HG02852 (cell line): ENCODE measurements around the gene PCDHB15.
"Not testable (repeated sequence)": the region's sequence is repeated elsewhere in the genome, so short reads cannot be mapped to it uniquely, and the experiment has no call there.

Experiments
- ATAC-seq: cut with Tn5 transposase; IDR thresholded peaks from one replicate; pipeline ENCODE4 v1.9.1; 2021; ENCODE audit warnings: mild to moderate bottlenecking, moderate library complexity; ENCODE audit not compliant: unreplicated experiment

Gene PCDHB15

DNA sequence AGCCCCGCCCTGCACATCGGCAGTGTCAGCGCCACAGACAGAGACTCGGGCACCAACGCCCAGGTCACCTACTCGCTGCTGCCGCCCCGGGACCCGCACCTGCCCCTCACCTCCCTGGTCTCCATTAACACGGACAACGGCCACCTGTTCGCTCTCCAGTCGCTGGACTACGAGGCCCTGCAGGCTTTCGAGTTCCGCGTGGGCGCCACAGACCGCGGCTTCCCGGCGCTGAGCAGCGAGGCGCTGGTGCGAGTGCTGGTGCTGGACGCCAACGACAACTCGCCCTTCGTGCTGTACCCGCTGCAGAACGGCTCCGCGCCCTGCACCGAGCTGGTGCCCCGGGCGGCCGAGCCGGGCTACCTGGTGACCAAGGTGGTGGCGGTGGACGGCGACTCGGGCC is 1.8 kb downstream of the PCDHB15 start:
- not testable (repeated sequence) for ATAC-seq

DNA sequence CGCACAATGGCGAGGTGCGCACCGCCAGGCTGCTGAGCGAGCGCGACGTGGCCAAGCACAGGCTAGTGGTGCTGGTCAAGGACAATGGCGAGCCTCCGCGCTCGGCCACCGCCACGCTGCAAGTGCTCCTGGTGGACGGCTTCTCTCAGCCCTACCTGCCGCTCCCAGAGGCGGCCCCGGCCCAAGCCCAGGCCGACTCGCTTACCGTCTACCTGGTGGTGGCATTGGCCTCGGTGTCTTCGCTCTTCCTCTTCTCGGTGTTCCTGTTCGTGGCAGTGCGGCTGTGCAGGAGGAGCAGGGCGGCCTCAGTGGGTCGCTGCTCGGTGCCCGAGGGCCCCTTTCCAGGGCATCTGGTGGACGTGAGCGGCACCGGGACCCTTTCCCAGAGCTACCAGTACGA is 2.2 kb downstream of the PCDHB15 start:
- not testable (repeated sequence) for ATAC-seq

- no peak for ATAC-seq
These were observed 5.4 kb downstream of the PCDHB15 start for GRCh38 chr5:141250576-141250975.

DNA sequence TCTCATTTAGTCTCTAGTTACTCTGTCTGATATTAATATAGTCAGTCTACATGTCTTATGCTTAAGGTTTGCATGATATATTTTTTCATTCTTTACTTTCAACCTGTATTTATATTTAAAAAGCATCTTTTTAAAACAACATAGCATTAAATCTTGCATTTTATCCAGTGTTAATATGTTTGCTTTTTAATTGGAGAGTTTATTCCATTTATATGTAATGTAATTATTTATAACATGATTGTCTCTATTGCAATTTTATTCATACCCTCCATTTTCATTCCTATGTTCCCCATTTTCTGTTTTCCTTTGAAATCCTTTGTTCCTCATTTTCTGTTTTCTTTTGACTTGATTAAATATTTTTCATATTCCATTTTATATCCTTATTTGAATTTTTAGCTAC is 13.3 kb downstream of the PCDHB15 start:
- ATAC-seq = no peak

GRCh38 chr5:141258948-141259347 is 13.8 kb downstream of the PCDHB15 start:
- ATAC-seq = no peak

DNA sequence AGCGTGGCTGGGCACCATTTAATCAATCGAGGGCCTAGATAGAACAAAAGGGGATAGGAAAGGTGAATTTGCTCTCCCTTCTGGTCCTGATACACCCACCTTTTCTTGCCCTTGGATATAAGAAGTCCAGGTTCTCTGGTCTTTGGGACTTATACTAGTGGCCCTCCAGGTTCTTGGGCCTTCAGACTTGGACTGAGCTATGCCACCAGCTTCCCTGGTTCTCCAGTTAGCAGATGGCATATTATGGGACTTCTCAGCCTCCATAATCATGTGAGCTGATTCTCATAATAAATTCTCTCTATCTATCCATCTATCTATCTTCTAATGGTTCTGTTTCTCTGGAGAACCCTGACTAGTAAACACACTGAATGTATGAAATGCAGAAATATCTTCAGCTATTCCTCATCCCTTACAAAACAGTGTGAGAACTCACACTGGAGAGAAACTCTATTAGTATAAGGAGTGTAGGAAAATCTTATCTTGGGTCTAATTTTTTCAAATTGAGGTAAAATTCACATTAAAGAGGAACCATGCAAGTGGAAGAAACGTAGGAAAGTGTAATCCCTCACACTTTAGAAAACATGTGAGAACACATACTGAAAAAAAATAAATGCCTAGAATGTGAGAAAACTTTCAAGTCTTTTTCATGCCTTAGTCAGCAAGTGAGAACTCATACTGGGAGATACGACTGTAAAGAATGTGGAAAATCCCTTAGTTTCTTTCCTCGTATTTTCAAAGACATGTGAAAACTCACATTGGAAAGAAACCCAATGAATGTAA is 15.5 kb downstream of the PCDHB15 start:
- no peak for ATAC-seq

DNA sequence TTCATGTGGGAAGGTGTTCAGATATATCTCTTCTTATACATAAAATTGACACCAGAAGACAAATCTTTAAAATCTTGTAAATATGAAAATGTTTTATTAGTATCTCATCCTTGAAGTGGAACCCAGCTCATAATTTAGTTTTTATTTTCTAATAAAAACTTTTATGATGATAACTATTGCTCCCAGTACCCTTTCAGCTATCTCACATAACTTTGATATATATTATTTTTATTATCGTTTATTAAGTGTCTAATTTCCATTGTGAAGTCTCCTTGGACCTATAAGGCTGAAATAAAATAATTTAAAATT is 16.0 kb downstream of the PCDHB15 start:
- no peak for ATAC-seq

DNA sequence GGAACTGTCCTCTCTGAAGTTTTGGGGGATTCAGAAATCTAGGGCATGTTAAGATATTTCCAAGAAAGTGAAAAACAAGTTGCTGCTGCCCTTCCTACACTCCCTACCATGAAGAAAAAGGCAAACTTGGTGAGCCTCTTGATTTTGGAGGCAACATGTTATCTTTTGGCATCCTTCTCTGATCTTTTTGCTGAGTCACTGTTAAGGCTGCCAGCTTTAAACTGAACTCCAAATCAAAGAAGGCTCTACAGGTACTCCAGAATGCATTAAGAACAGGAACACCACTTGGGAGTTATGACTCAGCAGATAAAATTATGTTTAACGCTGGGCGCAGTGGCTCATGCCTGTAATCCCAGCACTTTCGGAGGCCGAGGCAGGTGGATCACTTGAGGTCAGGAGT is 24.0 kb downstream of the PCDHB15 start:
- ATAC-seq = no peak

DNA sequence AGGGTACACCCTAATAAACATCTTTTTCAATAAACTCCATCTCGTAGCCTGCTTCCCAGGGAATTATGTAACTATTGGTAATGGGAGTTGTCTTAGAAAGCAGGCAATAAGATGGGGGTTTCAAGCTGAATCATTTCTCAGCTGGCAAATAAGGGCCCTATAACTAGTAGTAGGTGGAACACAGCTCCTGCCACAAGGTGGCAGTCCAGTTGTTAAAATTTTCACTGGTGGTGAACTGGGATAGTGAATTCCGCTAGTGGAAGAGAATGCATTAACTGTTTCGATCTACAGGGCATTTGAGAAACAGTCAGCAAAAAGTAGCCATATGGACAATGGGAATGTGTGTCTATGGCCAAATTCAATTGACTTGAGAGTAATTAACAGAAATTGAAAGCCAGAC is 27.7 kb downstream of the PCDHB15 start:
- no peak for ATAC-seq

- no peak for ATAC-seq
These were observed 53.2 kb downstream of the PCDHB15 start for GRCh38 chr5:141298376-141298775.
